ENCODE data around the gene GNG13. TPM values are rescaled to one million over a fixed set of nuclear protein-coding genes. Genes with fewer than 3 reads are reported as not detected.
"Not testable (repeated sequence)": the region's sequence is repeated elsewhere in the genome, so short reads cannot be mapped to it uniquely, and the experiment has no call there.

Gene GNG13
- total RNA-seq, 1 experiment from 2014 or later = not detected

DNA sequence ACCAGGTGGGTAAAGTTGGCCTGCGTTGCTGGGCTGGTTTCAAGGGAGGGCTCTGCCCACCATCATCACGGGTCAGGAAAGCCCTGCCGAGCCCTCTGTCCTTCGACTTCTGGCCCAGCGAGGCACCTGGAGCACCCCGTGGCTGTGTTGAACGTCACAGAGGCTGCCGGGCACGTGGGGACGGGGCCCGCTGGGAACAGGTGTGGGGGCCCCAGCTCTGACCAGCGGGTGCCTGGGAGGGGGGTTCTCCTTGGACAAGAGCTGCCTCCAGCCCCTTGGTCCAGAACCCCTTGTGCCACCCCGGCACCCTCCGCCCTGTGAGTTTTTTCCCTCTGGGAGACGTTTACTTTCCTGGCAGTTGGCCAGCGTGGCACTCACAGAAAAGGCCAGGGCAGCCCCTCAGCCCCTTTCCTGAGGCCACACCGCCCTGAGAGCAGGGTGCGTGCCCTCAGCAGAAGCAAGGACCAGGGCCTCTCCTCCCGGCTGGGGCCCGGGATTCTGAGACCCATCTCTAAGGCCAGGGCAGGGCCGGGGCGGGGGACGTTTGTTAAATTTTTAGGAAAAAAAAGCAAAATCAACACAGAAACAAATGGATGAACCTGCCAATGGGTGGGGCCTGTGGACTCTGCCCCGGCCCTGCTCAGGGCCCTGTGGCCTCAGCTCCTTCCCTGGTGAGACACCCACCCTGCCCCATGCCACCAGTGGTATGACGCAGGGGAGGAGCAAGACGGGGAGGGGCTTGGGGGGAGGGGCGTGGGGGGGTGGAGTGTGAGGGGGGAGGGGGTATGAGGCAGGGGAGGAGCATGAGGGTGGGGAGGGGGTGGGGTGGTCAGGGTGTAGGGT, 31.3 kb upstream of the GNG13 start:
- no peak for DNase-seq (ENCODE audit: low read depth)

DNA sequence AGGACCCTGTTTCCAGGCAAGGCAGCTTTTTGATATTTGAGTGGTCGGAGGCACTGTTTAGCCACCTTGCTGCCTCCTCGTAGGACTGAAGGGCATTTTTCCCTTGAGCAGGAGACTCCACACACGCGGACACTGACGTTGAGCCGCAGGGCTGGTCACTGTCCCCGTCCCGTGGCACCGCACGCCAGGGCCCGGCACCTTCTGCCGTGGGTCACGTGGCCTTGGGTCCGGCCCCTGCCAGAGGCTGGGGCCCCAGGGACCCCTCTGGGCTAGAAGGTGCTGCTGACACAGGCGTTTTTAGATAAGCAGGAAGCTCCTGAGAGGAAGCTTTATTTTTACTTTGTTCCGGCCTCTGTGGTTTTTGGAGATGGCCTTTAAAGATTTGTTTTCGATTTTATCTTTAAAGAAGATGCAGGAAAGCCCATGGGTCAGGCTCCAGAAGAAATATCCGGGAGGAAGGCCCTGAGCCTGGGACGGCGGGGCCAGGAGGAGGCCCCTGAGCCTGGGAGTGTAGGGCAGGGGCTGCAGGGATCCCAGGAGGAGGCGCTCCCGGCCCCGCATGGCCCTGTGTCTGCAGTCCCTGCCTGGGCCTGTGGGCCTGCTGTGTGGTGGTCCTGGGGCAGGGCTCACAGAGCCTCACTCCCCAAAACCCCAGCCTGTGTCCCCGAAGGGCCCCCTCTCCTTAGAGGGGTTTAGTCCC, 30.5 kb upstream of the GNG13 start:
- DNase-seq (ENCODE audit: low read depth) = no peak

DNA sequence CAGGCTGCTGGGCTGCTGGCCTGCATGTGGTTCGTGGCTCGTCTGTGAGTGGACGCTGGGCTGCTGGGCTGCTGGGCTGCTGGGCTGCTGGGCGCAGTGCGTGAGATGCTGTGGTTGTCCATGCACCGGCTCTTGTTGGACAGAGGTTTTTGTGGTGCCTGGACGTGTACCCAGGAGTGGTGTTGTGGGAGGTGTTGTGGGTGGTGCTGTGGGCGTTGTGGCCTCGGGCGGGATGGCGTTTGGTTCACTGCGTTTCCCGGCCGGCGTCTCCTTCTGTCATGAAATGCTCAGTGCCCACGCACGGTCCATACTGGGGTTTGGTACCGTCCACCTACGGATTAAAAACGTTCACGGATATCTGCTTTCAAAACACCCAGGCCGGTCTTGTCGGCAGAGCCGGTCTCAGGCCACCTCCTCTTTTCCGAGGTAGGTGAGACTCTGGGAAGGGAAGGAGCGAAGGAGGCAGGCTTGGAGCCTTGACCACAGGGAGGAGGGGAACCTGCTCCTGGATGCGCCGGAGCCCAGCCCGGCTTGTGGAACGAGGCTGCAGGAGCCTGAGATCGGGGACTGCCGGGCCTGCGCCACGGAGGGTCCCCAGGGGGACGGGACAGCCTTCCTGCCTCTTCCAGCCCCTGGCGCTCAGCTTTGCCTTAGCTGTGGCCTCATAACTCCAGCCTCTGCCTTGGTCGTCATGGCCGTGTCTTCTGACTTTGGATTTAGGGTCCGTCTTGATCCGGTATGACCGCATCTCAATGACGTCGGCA, 29.8 kb upstream of the GNG13 start:
- DNase-seq (ENCODE audit: low read depth) = no peak

DNA sequence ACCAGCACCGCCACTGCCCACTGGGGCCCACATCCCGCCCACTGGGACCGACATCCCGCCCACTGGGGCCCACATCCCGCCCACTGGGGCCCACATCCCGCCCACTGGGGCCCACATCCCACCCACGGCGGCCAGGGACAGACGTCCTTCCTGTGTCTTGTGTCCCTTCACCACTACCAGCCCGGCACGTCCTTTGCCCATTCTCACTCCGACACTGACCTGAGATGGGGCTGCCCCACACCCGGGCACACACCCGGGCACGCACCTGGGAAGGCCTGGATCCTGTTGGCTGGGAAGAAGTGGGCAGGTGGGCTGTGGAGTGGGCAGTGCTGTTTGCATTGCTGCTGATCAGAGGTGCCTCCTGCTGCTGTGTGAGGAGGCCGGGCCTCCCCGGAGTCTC, 28.4 kb upstream of the GNG13 start:
- DNase-seq (ENCODE audit: low read depth) = no peak

DNA sequence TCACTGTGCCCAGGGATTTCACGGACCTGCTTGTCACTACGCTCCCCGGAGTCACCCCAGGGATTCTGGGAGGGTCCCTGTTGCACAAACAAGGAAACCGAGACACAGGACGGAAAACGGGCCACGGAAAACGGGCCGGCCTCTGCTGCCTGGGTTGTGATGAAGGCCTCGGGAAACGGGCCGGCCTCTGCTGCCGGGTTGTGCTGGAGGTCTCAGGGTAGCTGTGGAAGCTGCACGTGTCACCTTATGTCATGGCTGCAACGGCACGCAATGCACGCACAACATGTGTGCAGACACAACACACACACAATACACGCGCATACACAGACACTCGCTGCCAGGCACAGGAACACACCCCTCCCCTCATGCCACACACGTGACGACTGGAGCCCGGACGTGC, 27.0 kb upstream of the GNG13 start:
- no peak for DNase-seq (ENCODE audit: low read depth)

DNA sequence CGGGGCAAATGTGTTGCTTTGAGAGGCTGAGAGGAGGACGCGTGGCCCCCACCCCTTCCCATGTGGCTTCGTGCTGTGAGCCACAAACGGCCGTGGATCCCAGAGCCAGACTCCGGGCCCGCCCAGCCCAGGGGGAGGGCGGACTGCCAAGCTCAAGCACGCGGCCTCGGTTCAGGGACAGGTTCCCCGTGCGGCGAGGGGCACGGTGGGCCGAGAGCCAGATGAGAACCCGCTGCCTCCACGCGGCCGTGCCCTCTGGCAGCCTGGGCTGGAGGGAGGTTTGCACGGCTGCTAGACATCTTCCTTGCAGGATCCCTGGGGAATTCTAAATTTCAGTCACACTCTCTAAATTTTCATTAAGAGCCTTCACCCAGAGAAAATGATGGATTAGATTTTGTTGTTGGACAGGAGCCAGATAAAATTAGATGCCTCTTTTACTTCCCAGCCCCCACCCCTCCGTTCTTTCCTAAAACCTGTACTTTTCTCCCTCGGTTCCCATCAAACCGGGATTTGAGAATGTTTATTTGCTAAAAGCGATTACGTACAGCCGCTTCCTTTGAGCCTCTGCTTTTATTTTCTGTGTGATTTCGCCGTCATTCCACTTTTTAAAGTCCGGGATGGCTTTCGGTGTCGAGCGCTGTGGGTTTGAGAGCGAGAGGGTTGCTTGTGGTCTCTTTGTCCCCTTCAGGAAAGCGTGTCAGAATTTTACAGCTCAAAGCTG, 25.0 kb upstream of the GNG13 start:
- no peak for DNase-seq (ENCODE audit: low read depth)

DNA sequence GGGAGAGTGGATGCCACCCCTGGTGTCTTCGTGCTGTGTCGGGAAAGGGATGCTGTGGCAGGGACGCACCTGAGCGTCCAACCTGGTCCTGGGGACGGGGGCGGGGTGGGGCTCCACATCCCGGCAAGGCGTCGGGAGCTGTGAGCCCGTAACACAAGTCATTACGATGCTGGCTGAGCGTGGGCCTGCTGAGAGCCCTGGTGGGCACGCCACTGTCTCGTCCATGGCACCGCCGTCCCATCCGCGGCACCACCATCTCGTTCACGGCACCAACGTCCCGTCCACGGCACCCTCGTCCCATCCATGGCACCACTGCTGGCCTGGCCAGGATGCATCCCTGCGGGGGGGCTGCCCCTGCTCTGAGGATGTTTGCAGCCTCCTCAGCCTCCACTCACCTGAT, 24.1 kb upstream of the GNG13 start:
- DNase-seq (ENCODE audit: low read depth) = no peak

DNA sequence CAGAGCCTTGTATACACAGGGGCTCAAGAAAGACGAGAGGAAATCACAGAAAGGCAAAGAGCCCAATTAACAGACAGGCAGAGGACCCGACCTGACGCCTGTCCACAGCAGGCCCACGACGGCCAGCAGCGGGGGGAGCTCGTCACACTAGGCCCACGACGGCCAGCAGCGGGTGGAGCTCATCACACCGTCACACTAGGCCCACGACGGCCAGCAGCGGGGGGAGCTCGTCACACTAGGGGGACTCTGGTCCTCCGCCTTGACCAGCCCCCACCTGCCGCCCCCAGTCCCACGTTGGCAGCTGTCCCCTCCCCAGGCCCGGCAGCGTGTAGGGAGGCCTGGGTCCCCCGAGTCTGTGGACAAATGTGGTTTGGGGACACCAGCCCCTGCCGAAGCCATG, 23.7 kb upstream of the GNG13 start:
- DNase-seq (ENCODE audit: low read depth) = no peak

DNA sequence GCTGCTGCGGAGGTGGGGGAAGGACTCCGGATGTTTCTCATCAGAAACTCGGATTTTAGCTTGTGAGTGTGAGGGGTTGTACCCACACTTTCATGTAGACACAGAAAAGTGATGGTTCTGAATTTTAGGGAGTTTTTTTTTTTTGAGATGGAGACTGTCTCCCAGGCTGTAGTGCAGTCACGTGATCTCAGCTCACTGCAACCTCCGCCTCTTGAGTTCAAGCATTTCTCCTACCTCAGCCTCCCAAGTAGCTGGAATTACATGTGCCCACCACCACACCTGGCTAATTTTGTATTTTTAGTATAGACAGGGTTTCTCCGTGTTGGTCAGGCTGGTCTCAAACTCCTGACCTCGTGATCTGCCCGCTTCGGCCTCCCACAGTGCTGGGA, 22.4 kb upstream of the GNG13 start:
- DNase-seq (ENCODE audit: low read depth) = no peak

DNA sequence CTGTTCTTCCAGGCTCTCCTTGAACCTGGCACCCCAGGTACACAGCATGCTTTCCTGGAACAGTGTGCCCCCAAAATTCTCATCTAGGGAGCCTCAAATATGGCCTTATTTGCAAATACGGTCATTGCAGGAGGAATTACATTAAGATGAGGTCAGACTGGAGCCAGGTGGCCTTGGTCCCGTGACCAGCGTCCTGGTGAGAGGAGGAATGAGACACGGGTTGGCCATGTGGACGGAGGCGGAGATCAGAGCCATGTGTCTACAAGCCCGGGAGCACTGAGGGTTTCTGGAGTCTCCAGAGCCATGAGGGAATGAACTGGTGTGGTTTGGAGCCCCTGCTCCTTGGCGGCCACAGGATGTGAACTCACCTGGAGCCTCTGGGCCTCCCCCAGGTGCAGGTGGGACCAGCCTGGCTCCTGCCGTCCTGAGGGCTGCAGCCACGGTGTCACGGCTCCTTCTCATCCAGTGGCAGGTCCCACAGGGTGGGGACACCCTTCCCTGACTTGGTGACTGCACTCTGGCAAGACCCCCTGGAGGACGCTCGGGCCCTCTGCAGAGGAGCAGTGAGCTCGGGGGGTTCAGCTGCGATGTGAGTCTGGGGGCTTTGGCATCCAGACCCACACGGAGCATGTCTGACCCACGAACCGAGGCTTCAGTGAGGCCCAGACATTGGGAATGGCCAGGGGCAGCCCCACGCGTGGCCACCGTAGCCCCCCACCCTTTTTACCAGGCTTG, 21.8 kb upstream of the GNG13 start:
- no peak for DNase-seq (ENCODE audit: low read depth)

DNA sequence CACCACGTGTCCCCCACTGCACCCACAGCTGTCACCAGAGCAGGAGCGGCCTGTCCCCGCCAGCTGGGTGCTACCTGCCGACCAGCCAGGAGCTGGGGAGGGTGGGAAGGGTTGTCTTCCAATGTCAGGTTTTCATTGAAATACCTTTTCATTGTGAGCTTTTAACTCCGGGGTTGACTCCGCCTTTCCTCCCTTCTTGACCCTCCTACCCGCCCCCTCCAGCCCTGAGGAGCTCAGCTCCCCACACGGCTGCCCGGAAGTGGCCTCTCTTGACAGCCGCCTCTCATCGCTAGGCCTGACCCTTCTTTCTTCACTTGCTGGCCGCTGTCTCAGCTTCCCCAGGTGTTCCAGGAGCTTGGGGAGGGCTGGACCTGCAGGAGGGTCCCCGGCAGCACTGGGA, 21.2 kb upstream of the GNG13 start:
- no peak for DNase-seq (ENCODE audit: low read depth)

DNA sequence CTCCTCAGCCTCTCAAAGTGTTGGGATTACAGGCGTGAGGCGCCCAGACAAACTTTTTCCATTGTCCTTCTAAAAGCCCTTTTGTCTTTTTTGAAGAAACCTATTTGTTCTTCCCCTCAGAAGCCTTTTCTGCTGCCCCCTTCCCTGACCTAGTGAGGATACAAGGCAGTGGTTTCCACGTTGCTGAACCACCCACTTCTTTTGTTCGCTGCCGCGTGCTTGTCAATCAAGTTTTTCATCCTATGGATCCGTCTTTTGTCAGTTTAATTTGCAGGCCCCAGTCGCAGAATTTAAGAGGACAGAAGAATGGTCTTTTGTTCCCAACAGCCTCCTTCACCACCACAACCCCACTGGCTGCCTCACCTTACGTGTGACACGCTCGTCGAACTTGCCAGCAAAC, 20.2 kb upstream of the GNG13 start:
- DNase-seq (ENCODE audit: low read depth) = no peak

DNA sequence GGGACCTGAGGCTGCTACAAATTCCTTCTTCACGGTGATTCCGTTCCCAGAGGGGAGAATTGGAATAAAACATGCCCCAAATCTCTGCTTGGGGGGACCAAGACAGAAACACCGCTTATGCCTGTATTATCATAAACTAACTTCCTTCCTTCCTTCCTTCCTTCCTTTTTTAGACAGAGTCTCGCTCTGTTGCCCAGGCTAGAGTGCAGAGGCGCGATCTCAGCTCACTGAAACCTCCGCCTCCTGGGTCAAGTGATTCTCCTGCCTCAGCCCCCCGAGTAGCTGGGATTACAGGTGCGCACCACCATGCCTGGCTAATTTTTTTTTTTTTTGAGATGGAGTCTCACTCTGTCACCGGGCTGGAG, 19.5 kb upstream of the GNG13 start:
- not testable (repeated sequence) for DNase-seq (ENCODE audit: low read depth)

DNA sequence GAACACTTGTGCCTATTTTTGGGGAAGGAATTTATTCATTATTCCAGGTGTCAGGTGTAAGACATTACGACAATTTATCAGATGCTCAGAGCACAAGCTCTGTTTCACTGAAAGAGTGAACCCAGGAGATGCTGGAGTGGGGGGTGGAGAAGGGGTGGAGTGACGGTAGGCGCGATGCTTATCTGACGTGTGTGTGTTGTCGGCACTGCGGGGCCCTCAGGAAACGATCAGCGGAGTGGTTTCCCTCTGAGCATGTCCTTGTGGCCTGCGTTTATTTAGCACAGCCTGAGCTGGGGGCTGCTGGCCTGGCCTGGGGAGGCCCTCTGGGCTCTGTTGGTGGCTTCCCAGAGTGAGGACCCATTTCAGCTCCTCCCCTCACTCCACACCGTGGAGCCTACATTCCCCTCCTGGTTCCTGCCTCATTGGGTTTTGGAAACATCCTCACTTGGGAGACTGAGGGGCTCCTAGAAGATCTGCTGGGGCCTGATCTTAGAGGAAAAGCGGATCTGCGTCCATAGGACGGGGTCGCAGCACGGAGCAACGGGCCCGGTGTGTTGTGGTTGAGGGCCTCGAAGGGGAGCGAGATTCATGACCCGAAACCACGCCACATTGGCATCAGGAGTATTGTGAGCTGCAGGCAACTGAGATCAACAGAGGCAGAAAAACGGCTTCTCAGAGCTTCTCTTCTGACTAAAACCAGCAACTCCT, 19.0 kb upstream of the GNG13 start:
- DNase-seq (ENCODE audit: low read depth) = no peak

DNA sequence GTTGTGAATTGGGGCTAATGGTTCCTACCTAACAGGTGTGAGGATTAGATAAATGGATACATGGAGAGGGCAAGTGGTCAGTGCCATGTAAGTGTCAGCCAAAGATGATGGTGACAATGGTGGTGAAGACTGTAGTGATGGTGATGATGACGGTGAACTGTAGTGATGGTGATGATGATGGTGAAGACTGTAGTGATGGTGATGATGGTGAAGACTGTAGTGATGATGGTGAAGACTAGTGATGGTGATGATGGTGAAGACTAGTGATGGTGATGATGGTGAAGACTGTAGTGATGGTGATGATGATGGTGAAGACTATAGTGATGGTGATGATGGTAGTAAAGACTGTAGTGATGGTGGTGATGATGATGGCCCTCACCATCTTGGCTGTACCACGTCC, 18.1 kb upstream of the GNG13 start:
- DNase-seq (ENCODE audit: low read depth) = no peak

DNA sequence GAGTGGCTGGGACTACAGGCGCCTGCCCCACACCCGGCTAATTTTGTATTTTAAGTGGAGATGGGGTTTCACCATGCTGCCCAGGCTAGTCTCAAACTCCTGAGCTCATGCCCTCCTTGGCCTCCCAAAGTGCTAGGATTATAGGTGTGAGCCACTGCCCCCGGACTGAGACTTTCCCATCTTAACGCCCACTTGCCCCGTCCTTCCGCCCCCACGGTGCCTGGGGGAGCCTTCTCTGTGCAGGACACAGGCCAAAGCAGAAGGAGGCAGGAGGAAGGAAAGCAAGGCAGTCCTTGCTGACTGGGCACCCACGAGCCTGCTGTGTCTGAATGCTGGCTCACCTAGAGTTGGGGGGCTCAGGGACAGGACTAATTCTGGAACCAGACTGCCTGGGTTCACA, 17.6 kb upstream of the GNG13 start:
- DNase-seq (ENCODE audit: low read depth) = no peak

DNA sequence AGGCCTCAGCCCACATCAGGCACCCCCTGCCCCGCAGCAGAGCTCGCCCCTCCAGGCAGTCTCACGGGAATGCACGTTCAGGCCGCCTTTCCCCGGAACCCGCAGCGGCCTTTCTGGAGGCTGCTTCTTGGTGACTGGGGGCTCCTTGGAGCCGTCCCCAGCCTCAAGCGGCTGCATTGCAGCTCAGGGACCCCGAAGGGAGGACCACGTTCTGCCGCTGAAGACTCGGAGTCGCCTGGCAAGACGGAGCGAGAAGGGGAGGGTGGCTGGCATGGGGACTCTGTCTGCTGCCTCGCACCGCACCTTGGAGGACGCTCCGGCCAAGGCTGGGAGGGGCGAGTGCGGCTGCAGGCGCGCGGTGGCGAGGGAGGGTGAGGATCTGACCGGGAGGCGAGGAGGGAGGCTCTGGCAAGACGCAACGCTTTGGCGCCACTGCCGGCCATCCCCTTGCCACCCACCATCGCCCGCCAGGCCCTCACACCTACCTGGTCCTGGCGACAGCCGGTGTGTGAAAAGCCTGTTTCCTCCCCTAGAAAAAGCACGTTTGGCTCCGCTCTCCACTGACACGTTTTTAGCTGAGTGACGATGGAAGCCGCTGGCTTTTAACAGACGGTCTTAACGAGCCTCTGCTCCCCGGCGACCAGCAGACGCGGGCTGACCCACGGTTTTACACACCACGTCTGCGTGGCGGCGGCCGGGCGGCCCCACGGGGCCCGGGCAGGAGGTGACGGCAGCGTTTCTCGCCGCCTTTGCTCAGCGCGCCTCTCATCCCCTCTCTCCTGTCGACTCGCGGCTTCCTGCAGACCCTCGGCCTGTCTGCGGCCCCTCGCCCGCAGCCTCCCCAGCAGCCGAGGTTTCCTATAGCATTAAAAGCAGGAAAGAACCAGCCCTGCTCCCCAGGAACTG, 16.7 kb upstream of the GNG13 start:
- DNase-seq (ENCODE audit: low read depth) = no peak

DNA sequence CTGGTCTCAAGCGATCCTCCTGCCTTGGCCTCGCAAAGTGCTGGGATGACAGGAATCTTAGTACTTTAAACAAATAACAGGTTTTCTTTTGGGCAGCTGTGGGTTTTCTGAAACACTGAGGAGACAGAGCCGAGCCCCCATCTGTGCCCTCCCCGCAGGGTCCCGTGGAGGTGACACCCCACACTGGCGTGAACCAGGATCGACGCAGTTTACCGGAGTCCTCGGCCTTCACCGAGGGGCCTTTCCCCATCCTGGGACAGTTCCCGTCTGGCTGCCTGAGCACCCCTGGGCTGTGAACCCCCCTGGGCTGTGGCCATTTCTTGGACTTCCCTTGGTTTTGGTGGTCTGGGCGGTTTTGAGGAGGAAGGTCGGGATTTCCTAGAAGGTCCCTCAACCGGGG, 15.3 kb upstream of the GNG13 start:
- DNase-seq (ENCODE audit: low read depth) = no peak

DNA sequence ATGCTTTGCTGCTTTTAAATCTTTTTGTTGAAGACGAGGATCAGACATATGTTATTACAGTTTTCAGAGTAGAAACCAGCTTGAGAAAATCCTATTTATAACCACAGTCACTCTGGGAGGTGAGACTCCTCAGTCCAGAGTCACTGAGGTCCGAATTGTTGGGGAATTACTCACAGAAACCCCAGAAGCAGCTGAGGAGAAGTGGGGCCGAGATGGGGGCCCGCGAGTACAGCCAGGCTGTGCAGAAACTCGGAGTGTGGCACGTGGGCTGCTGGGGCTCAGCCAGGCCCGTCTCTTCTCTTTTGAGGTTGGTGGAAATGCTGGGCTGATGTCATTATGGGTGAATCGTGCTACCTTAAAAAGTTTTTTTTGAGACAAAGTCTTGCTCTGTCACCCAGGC, 14.4 kb upstream of the GNG13 start:
- peak; percentile 61 for DNase-seq (ENCODE audit: low read depth)

DNA sequence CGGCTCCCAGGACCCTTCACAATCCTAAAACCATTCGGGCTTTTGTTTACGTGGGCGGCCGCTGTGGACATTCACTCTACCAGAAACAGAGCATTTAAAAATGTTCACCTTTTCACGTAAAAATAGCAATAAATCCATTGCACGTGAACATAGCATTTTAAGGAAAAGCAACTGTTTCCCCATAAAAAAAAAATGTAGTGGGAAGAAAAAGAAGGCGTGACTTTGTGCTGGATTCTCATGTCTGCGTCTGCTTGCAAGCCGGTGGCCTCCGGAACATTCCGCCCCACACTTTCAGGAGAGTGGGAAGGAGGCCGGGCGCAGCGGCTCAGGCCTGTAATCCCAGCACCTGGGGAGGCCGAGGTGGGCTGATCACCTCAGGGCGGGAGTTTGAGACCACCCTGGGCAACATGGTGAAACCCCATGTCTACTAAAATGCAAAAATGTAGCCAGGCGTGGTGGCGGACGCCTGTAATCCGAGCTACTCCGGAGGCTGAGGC, 13.4 kb upstream of the GNG13 start:
- DNase-seq (ENCODE audit: low read depth) = no peak

Data from RPMI7951 (cell line).